Panc1 (cell line): Measurements from ENCODE around the gene CLDN9. TPM values are rescaled to one million over a fixed set of nuclear protein-coding genes. Genes with fewer than 3 reads are reported as not detected.
A peak's percentile ranks its signal among the peaks of the same experiment; 100 is the strongest.

Experiments
- ATAC-seq: fragments of 200-7000 bp; cut with Tn5 transposase; 2 replicates; pipeline ENCODE4 v1.9.1; 2020; ENCODE audit warnings: mild to moderate bottlenecking, moderate library complexity
- Bru-seq: library from RNA; stranded (reverse); fragments of 400-500 nt; gene quantifications from one replicate; lab custom pipeline; 2021; lab: Mats Ljungman, UMichigan
- BruChase-seq, 2 experiments: library from RNA; stranded (reverse); fragments of 400-500 nt; gene quantifications; one replicate each; lab custom pipeline; 2021; lab: Mats Ljungman, UMichigan
- BruUV-seq: library from RNA; stranded (reverse); fragments of 400-500 nt; replicated peaks from 2 replicates; lab custom pipeline; 2021; lab: Mats Ljungman, UMichigan
- CTCF ChIA-PET: fragments of 300-600 bp; sonication (Branson Sonifier 250); formaldehyde crosslinking; loops from one replicate; lab custom pipeline; 2022; ENCODE audit warnings: antibody characterized with exemption; lab: Charles Lee
- POLR2A ChIA-PET: fragments of 300-600 bp; sonication (Branson Sonifier 250); formaldehyde crosslinking; loops from one replicate; lab custom pipeline; 2022; ENCODE audit warnings: antibody characterized with exemption; lab: Charles Lee
- DNase-seq: peaks from one replicate; pipeline ENCODE4 v3.0.0-alpha.2; 2010; ENCODE audit warnings: low read depth, low spot score
- H3K27ac ChIP-seq: 2 replicates; pipeline ENCODE4 v1.5.1; 2011; ENCODE audit warnings: mild to moderate bottlenecking, low read length, inconsistent platforms
- H3K27me3 ChIP-seq: fragments of 200-500 bp; sonication (Bioruptor generic); 2 replicates; pipeline ENCODE4 v1.6.0; 2014; ENCODE audit warnings: low read length, inconsistent platforms; ENCODE audit not compliant: control insufficient read depth, insufficient read depth
- H3K36me3 ChIP-seq: fragments of 200-500 bp; sonication (Bioruptor generic); 2 replicates; pipeline ENCODE4 v1.5.1; 2014; ENCODE audit warnings: inconsistent platforms, mild to moderate bottlenecking, low read length, moderate library complexity; ENCODE audit not compliant: control insufficient read depth, insufficient read depth
- H3K4me1 ChIP-seq: 2 replicates; pipeline ENCODE4 v1.5.1; 2011; ENCODE audit warnings: inconsistent platforms, mild to moderate bottlenecking, low read length, moderate library complexity; ENCODE audit not compliant: control insufficient read depth, insufficient read depth
- H3K4me3 ChIP-seq, 2 experiments: 2 replicates each; pipeline ENCODE4 v1.5.1; 2011 to 2012; ENCODE audit warnings: low read depth in 2 of 2, low read length in 2 of 2, mild to moderate bottlenecking in 2 of 2, inconsistent platforms in 1 of 2, moderate library complexity in 1 of 2
- H3K9me3 ChIP-seq: fragments of 200-500 bp; sonication (Bioruptor generic); 2 replicates; pipeline ENCODE4 v1.5.1; 2014; ENCODE audit warnings: low read depth, mild to moderate bottlenecking, inconsistent platforms, low read length, moderate library complexity; ENCODE audit not compliant: control insufficient read depth, insufficient read depth
- CTCF ChIP-seq: fragments of 450-650 bp; IDR thresholded peaks from 2 replicates; pipeline ENCODE4 v1.5.1; 2017; ENCODE audit warnings: mild to moderate bottlenecking
- POLR2AphosphoS5 ChIP-seq: IDR thresholded peaks from 2 replicates; pipeline ENCODE4 v1.6.1; 2012; ENCODE audit warnings: mild to moderate bottlenecking, low read depth, low read length, moderate library complexity
- REST ChIP-seq, 2 experiments: IDR thresholded peaks; 2 replicates each; pipeline ENCODE4 v1.6.1; 2011 to 2012; ENCODE audit warnings: low read depth in 2 of 2, control low read depth in 1 of 2, low read length in 1 of 2, mild to moderate bottlenecking in 1 of 2, moderate library complexity in 1 of 2; ENCODE audit not compliant: insufficient read depth in 1 of 2
- SIN3A ChIP-seq: IDR thresholded peaks from 2 replicates; pipeline ENCODE4 v1.6.1; 2012; ENCODE audit warnings: low read depth, mild to moderate bottlenecking, low read length, moderate library complexity, borderline replicate concordance; ENCODE audit not compliant: insufficient read depth
- TCF7L2 ChIP-seq: IDR thresholded peaks from 2 replicates; pipeline ENCODE4 v1.6.1; 2011; ENCODE audit warnings: mild to moderate bottlenecking, low read depth, low read length, inconsistent platforms
- in situ Hi-C: cut with HindIII; loops from 2 replicates; pipeline ENCODE4 v1.10.0; 2016; ENCODE audit warnings: low sequenced_read_pairs, low pct_unique_long_range_greater_than_20kb
- intact Hi-C: fragments of 100-400 bp; cut with micrococcal nuclease; formaldehyde crosslinking; loops from one replicate; pipeline ENCODE4 v1.10.0; 2022; ENCODE audit not compliant: unreplicated experiment
- long read RNA-seq: library from polyadenylated mRNA; unstranded; transcript quantifications from one replicate; pipeline ENCODE4 v2.0.0, GENCODE V29; 2021; ENCODE audit not compliant: unreplicated experiment
- polyA plus RNA-seq: library from polyadenylated mRNA; unstranded; fragments of >200 nt; gene quantifications from one replicate; pipeline ENCODE4 v1.2.1, GENCODE V29; 2012; ENCODE audit warnings: missing spikeins; ENCODE audit not compliant: insufficient read length
- total RNA-seq: library from RNA; stranded (reverse); gene quantifications from one replicate; pipeline ENCODE4 v1.2.1, GENCODE V29; 2021; ENCODE audit not compliant: unreplicated experiment

Gene CLDN9
- total RNA-seq (1.6 TPM), Bru-seq, nascent RNA (percentile 26 among the genes with signal in this experiment), BruChase-seq, experiment 1, labeled RNA remaining after a 2-hour chase (percentile 58 among the genes with signal in this experiment), BruChase-seq, experiment 2, labeled RNA remaining after a 6-hour chase (percentile 54 among the genes with signal in this experiment)
- 1.3 TPM for polyA plus RNA-seq
- long read RNA-seq, partial matches to known transcripts, result 0 of 1 reads
- long read RNA-seq, other reads (novel, unspliced or antisense), result 0 of 1 reads

GRCh38 chr16:3012828-3013420 is at the start of gene CLDN9:
TSS of gene CLDN9 (plus strand) at chr16:3012923. CDS start at chr16:3013363, 440 bp downstream.
- Histone ChIP-seq H3K36me3 (no peaks in the 10 kb centered on the region), H3K4me1 (peaks cover 19% of the 10 kb centered on the region), H3K27me3 (no peaks in the 10 kb centered on the region), H3K27ac (no peak within 1 kb of the TSS), H3K9me3 (no peaks in the 10 kb centered on the region), H3K4me3 (no peak within 1 kb of the TSS)
- POLR2A ChIA-PET, result no interaction called here
- CTCF ChIA-PET, result no interaction called here
- no peak for DNase-seq
- in situ Hi-C loops, result no loop called here
- no TSS peak for BruUV-seq
- intact Hi-C loops, result no loop called here
- peak; percentile 47 for ATAC-seq
- TF ChIP-seq TCF7L2, result no peak
- TF ChIP-seq POLR2AphosphoS5, result no peak
- no peak for TF ChIP-seq SIN3A

- ChIA-PET CTCF (no interaction called here), POLR2A (interaction anchor here (0.5 to 0.6 kb wide), 2 partner anchors 32 to 47 kb away, joined by 3 to 4 read pairs; no protein-coding TSS in a partner anchor)
- no peak for DNase-seq
- intact Hi-C loops, result no loop called here
- in situ Hi-C loops, result no loop called here
- TF ChIP-seq TCF7L2 (no peak), CTCF (no peak), SIN3A (no peak), POLR2AphosphoS5 (no peak), REST (IDR thresholded peaks at IDR 0.05; ENCODE audit: insufficient read depth in 1 of 2, low read depth in 2 of 2, low read length in 1 of 2) (no peak)
- Histone ChIP-seq H3K4me3 (peak overlapping the region; percentile 56 to 81), H3K27ac (peak overlapping the region; percentile 79; the same call in 1 of the 2 replicates), H3K4me1 (peaks cover 19% of the 10 kb centered on the region), H3K9me3 (no peaks in the 10 kb centered on the region), H3K36me3 (no peaks in the 10 kb centered on the region; the same call in 1 of the 2 replicates), H3K27me3 (no peaks in the 10 kb centered on the region)
- no TSS peak for BruUV-seq
- ATAC-seq, result peak; percentile 7; the same call in 1 of the 2 replicates
These were observed 49.5 kb upstream of the CLDN9 start for GRCh38 chr16:2963074-2963722.
